Mucosa of descending colon (tissue), 3 donors: ENCODE data around the gene DGLUCY. TPM values are rescaled to one million over a fixed set of nuclear protein-coding genes. Genes with fewer than 3 reads are reported as not detected.
"Not testable (repeated sequence)": the region's sequence is repeated elsewhere in the genome, so short reads cannot be mapped to it uniquely, and the experiment has no call there.

Experiments
- ATAC-seq: fragments of 200-7000 bp; cut with Tn5 transposase; one replicate; pipeline ENCODE4 v1.9.1; 2020; ENCODE audit warnings: mild to moderate bottlenecking, moderate library complexity
- DNase-seq, 3 donors: peaks; one replicate each; pipeline ENCODE4 v3.0.0-alpha.2; 2020
- H3K36me3 ChIP-seq: fragments of 200-600 bp; one replicate; pipeline ENCODE4 v1.8.0; 2021; ENCODE audit warnings: low read depth, mild to moderate bottlenecking
- H3K4me1 ChIP-seq: fragments of 200-600 bp; one replicate; pipeline ENCODE4 v1.8.0; 2021; ENCODE audit warnings: low read depth, mild to moderate bottlenecking
- H3K4me3 ChIP-seq: fragments of 200-600 bp; one replicate; pipeline ENCODE4 v1.8.0; 2021; ENCODE audit warnings: mild to moderate bottlenecking
- H3K9me3 ChIP-seq: fragments of 200-600 bp; one replicate; pipeline ENCODE4 v1.8.0; 2021; ENCODE audit warnings: mild to moderate bottlenecking
- CTCF ChIP-seq: fragments of 200-600 bp; IDR thresholded peaks from one replicate; pipeline ENCODE4 v1.8.0; 2022; ENCODE audit warnings: antibody characterized with exemption, mild to moderate bottlenecking
- intact Hi-C, 2 donors: fragments of 100-400 bp; cut with DNase I in 1 of 2; cut with micrococcal nuclease in 1 of 2; formaldehyde crosslinking; loops; one replicate each; pipeline versions ENCODE4 v1.11.0 to v1.11.1; 2022; cut with DNase I, micrococcal nuclease
- total RNA-seq, 3 donors: library from RNA; stranded (reverse); fragmentation: NEBNext Ultra II Directional in 2 of 3; extraction: Animal tissue kit (Norgen Biotek cat#: 25700) in 2 of 3; gene quantifications; one replicate each; pipeline versions ENCODE4 v1.2.1 to v1.2.4, GENCODE V29; 2021 to 2023
- donor health status: DM: no; HTN: no; CAD: no; lungs with moderate emphysema.
- donor health status: DM: no; HTN: no; CAD: no.
- donor health status: DM: no; HTN: yes; CAD: no.

DGLUCY gene
- total RNA-seq, 3 donors from 2014 or later, result 94.0 to 149 (median 114) TPM

- no peak for DNase-seq
- H3K4me1 ChIP-seq, result no peaks in the 10 kb centered on the region
- peaks cover 14% of the 10 kb centered on the region for H3K9me3 ChIP-seq
- no peak overlapping the region for H3K4me3 ChIP-seq
- no peak for TF ChIP-seq CTCF
- ATAC-seq, result no peak
- intact Hi-C loops, result no loop called here
- peaks cover 16% of the 10 kb centered on the region for H3K36me3 ChIP-seq
These were observed 82.0 kb downstream of the DGLUCY start for GRCh38 chr14:91195881-91196280.

DNA sequence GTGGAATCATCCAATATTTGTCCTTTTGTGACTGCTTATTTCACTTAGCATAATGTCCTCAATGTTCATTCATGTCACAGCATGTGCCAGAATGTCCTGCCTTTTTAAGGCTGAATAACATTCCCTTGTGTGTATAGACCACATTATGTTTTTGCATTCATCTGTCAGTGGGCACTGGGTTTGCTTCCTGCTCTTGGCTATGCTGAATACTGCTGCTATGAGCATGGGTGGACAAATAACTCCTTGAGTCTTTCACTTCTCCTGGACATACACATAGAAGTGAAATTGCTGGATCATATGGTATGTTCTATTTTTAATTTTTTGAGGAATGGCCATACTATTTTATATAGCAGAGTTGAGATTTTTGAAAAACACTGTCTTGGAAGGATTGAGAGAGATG is 83.8 kb downstream of the DGLUCY start:
- no peaks in the 10 kb centered on the region for H3K4me1 ChIP-seq
- no peak for ATAC-seq
- peaks cover 16% of the 10 kb centered on the region for H3K36me3 ChIP-seq
- H3K4me3 ChIP-seq, result no peak overlapping the region
- no peak for DNase-seq
- peaks cover 14% of the 10 kb centered on the region for H3K9me3 ChIP-seq
- intact Hi-C loops, result no loop called here
- TF ChIP-seq CTCF, result no peak

GRCh38 chr14:91200802-91201201 is 86.9 kb downstream of the DGLUCY start:
- intact Hi-C loops, DNase-seq, H3K4me3 ChIP-seq, H3K4me1 ChIP-seq, ATAC-seq: not testable (repeated sequence)
- peaks cover 16% of the 10 kb centered on the region for H3K36me3 ChIP-seq
- H3K9me3 ChIP-seq, result peaks cover 14% of the 10 kb centered on the region

GRCh38 chr14:91202234-91202974 is 88.5 kb downstream of the DGLUCY start:
- no peak for TF ChIP-seq CTCF
- intact Hi-C loops, result no loop called here
- H3K4me1 ChIP-seq, result no peaks in the 10 kb centered on the region
- no peak overlapping the region for H3K4me3 ChIP-seq
- H3K36me3 ChIP-seq, result peaks cover 16% of the 10 kb centered on the region
- peaks cover 14% of the 10 kb centered on the region for H3K9me3 ChIP-seq
- DNase-seq, result peak in 1 of 3 donors; percentile 11
- ATAC-seq, result peak; percentile 42

DNA sequence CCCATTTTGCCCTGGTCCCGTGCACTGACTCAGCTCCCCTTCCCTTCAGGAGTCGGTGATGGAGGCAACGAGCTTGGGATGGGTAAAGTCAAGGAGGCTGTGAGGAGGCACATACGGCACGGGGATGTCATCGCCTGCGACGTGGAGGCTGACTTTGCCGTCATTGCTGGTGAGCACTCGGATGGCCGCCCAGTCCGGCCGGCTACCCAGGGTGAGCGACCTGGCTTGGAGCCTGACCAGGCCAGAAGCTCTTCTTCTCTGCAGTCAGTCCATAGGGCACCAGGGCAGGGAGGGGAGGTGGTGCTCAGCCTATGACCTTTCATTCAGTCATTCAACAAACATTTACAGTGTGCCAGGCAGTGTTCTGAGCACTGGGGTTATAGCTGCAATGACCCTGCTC is 90.8 kb downstream of the DGLUCY start:
- ATAC-seq, result peak; percentile 19
- intact Hi-C loops, result no loop called here

More for the DNA sequence above, 90.8 kb downstream of the DGLUCY start:
- no peak for TF ChIP-seq CTCF
- no peaks in the 10 kb centered on the region for H3K4me1 ChIP-seq
- peaks cover 11% of the 10 kb centered on the region for H3K9me3 ChIP-seq
- DNase-seq, result no peak
- H3K36me3 ChIP-seq, result peaks cover 10% of the 10 kb centered on the region
- no peak overlapping the region for H3K4me3 ChIP-seq
